IPS DF 4.7 (cell line): ENCODE results near the gene OCIAD2.
"Not testable (repeated sequence)": the region's sequence is repeated elsewhere in the genome, so short reads cannot be mapped to it uniquely, and the experiment has no call there.

ENCODE experiments used
- DNase-seq: peaks from one replicate; pipeline ENCODE4 v3.0.0-alpha.2; 2013; ENCODE audit warnings: low spot score; ENCODE audit errors: extremely low read depth

OCIAD2 gene

DNA sequence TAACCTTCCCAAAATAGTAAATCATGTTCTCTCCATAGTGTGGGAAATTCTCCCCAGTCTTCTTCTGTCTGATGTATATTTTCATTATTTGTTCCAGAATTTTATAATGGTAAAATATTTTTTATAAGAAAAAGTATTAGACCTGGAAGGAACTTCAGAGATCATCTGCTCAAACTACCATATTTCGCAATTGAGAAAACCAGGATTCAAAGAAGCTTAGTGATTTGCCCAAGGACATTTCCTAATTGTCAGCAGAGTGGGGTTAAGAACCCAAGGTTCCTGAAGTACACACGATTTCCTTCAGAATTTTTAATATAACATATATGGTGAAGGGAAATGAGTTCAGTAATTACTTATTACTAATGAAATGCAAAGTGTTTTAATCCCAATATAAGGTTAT is 51.6 kb downstream of the OCIAD2 start:
- DNase-seq: no peak

GRCh38 chr4:48854395-48854683 is 52.2 kb downstream of the OCIAD2 start:
- no peak for DNase-seq

DNA sequence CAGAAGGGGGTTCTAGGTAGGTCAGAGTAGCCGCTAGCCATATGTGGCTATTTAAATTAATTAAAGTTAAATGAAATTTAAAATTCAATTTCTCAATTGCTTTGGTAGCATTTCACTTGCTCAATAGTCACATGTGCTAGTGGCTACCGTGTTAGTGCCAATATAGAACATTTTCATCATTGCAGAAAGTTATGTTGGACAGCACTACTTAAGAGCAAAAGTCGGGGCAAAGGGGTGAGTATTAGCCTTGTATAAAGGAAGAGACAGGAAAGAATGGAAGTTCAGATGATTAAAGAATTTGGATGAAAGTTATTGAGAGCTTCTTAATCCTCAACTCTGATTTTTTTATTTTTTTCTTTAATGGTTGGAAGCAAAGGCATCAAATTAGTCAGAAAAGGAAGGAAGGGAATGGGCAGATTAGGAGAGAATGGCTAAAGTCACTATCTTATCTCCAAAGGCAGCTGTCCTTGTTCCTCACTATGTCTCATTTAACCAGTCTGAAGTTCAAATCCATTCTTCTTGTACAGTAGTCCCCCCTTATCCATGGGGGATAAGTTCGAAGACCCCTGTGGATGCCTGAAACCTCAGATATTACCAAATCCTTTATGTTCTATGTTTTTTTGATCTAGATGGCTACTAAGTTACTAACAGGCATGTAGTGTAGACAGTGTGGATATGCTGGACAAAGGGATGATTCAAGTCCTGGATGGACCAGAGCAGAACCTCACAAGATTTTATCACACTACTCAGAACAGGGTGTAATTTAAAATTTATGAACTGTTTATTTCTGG is 52.8 kb downstream of the OCIAD2 start:
- DNase-seq: no peak

DNA sequence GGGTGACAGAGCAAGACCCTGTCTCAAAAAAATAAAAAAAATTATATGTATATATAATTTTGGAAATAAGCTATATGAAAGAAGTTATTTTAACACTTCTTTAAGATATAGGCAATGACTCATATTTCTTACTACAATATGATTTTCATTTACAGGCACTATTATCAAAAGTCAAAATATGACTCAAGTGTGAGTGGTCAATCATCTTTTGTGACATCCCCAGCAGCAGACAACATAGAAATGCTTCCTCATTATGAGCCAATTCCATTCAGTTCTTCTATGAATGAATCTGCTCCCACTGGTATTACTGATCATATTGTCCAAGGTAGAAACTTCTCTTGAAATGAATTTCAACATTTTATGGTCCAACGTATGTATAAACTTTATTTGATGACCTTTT is 54.9 kb downstream of the OCIAD2 start:
- no peak for DNase-seq

- not testable (repeated sequence) for DNase-seq
Observed at GRCh38 chr4:48848799-48849198, 57.8 kb downstream of the OCIAD2 start.

GRCh38 chr4:48844843-48845242 is 61.7 kb downstream of the OCIAD2 start:
- no peak for DNase-seq

DNA sequence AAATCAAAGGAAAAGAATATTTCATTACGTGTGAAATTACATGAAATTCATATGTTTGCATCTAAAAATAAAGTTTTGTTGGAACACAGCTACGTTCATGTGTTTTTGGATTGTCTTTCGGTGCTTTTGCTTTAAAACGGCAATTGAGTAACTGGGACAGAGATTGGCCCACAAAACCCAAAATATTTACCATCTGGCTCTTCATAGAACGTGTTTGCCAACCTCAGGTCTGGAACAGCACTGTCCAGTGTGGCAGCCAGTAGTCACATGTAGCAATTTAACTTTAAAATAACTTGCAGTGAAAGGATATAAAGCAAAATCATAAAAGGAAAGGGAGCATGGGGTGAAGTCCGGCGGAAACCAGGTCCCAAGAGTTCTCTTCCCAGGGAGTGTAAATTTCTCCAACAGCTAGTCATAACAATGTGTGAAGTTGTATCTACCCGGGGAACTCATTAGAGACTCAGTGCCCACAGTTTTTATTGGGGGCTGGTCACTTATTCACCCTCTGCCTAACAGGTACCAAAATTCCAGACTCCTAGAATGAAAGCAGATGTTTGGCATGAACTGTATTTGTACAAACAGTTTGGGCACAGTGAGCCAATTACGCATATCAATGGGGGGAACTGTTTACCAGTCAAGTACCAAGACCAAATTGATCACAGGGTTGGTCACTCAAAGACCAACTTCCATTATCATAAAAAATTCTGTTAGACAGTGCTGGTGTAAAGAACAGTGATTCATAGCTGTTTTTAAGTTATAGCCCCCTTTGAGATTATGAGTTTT is 65.3 kb downstream of the OCIAD2 start:
- DNase-seq: no peak

DNA sequence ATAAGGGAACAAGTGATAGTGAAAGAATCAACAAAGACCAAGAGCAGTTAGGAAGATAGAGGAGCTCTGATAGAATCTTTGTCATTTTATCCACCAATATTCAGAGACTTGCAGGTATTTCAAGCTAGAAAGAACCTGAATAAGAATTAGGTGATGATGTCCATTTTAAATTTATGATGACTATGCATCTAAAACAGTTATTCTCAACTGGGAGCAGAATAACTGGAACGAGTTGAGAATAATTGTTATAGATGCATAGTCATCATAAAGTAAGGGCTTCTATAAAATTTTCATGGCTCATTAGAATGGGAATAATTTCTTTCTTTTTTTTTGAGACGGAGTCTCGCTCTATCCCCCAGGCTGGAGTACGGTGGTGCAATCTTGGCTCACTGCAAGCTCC is 69.9 kb downstream of the OCIAD2 start:
- DNase-seq: no peak
